GOT3 (cell line): ENCODE results near the gene RPS29.

Experiments used
- DNase-seq: peaks from one replicate; lab custom pipeline; 2025; ENCODE audit warnings: mixed read lengths; lab: John Stamatoyannopoulos, UW

The RPS29 gene

DNA sequence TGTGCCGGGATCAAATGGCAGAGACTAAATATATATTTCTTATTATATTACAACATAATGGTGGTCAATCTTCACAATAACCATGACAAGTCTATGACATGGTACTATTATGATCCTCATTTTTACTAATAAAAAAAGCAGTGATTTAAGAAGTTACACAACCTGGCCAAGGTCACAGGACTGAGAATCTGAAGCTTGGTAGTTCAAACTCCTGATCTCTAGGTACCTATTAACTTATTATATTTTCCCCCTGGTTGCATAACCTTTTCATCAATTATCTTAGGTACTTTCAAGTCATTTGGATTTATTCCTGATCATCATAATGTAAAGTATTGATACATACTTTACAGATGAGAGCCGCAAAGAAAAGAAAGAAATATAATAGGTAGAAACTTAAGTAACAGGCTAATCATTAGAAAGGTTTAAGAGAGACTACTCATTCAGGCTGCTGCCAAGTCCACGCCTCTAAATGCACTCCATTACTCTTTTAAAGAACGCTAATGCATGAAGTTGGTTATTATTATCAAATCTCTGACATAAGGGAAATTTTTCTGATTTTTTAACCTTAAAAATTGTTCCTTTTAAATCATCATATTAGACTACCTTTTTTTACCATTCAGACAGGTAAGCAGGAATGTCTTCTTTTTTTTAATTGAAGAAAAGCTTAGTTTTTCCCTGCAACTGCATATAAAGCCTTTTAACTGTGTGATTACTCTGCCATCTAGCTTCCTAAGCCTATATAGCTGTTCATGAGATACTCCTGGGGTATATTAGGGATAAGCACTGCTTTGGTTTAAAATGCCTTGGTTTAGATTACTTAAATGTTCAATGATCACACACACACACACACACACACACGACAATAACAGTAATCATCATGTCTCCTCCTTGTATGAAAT, 35.6 kb downstream of the RPS29 start:
- DNase-seq: no peak

- DNase-seq: no peak
Observed at GRCh38 chr14:49549881-49550280, 36.3 kb downstream of the RPS29 start.

- no peak for DNase-seq
Observed at GRCh38 chr14:49549446-49549845, 36.7 kb downstream of the RPS29 start.

- no peak for DNase-seq
Observed at GRCh38 chr14:49546766-49547165, 39.4 kb downstream of the RPS29 start.

- no peak for DNase-seq
Observed at GRCh38 chr14:49545716-49546115, 40.5 kb downstream of the RPS29 start.

DNA sequence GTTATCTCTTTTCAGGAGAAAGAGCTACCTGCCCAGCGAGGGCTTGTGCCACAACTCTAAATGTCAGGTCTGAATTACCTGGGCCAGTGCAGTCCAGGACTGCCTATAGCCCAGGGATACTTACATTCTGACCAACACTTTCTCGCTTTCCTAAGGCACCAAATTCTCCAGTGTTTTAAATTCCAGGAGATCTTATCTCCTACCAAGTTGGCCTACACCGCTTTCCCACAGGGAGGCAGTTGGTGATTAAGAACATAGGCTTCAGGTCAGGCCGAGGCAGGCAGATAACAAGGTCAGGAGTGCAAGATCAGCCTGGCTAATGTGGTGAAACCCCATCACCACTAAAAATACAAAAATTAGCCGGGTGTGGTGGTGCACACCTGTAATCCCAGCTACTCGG, 41.1 kb downstream of the RPS29 start:
- no peak for DNase-seq

- DNase-seq: no peak
Observed at GRCh38 chr14:49541049-49541448, 45.1 kb downstream of the RPS29 start.

GRCh38 chr14:49538852-49539251, 47.3 kb downstream of the RPS29 start:
- DNase-seq: no peak
